ENCODE data around the gene C6orf47. TPM values are rescaled to one million over a fixed set of nuclear protein-coding genes. Genes with fewer than 3 reads are reported as not detected.

Gene C6orf47
- total RNA-seq, 2 experiments from 2014 or later: 30.7 to 32.2 TPM

- no peaks in the 10 kb centered on the region for H3K27me3 Mint-ChIP-seq
- peak overlapping the region; percentile 42 for H3K27ac Mint-ChIP-seq
- no peak overlapping the region for H3K4me3 Mint-ChIP-seq
- DNase-seq: no peak
- no peak for ATAC-seq (ENCODE audit: low read depth)
- no peaks in the 10 kb centered on the region for H3K9me3 Mint-ChIP-seq
- H3K36me3 Mint-ChIP-seq: peaks cover 42% of the 10 kb centered on the region
- H3K4me1 Mint-ChIP-seq: peaks cover 2% of the 10 kb centered on the region
- POLR2A ChIA-PET: no interaction called here
Measured at GRCh38 chr6:31632279-31632946, 28.2 kb downstream of the C6orf47 start.

DNA sequence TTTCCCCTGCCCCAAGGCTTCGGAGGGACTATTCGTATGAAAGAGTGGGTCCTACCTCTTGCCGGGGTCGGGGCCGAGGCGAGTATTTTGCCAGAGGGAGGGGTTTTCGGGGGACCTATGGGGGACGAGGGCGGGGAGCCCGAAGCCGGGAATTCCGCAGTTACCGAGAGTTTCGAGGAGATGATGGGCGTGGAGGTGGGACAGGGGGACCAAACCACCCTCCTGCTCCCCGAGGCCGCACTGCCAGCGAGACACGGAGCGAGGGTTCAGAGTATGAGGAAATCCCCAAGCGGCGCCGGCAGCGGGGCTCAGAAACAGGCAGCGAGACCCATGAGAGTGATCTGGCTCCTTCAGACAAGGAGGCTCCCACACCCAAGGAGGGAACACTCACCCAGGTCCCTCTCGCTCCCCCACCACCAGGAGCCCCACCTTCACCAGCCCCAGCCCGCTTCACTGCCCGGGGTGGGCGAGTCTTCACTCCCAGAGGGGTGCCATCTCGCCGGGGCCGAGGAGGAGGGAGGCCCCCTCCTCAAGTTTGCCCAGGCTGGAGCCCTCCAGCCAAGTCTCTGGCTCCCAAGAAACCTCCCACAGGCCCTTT, 28.8 kb downstream of the C6orf47 start:
- Mint-ChIP-seq H3K9me3 (no peaks in the 10 kb centered on the region), H3K36me3 (peaks cover 44% of the 10 kb centered on the region), H3K27ac (no peak overlapping the region), H3K4me3 (no peak overlapping the region), H3K27me3 (no peaks in the 10 kb centered on the region), H3K4me1 (peaks cover 2% of the 10 kb centered on the region)
- DNase-seq (no peak), ATAC-seq (ENCODE audit: low read depth) (no peak)
- POLR2A ChIA-PET: no interaction called here

DNA sequence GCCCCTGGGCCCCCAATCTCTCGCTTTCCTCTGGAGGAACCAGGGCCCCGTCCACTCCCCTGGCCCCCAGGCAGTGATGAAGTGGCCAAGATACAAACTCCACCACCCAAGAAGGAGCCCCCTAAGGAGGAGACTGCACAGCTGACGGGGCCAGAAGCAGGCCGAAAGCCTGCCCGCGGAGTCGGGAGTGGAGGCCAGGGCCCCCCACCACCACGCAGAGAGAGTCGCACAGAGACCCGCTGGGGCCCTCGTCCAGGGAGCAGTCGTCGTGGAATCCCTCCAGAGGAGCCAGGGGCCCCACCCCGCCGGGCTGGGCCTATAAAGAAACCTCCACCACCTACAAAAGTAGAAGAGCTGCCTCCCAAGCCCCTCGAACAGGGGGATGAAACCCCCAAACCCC, 29.4 kb downstream of the C6orf47 start:
- ATAC-seq (ENCODE audit: low read depth) (no peak), DNase-seq (no peak)
- H3K4me1 Mint-ChIP-seq: peaks cover 2% of the 10 kb centered on the region
- H3K9me3 Mint-ChIP-seq: no peaks in the 10 kb centered on the region
- peaks cover 45% of the 10 kb centered on the region for H3K36me3 Mint-ChIP-seq
- no peak overlapping the region for H3K27ac Mint-ChIP-seq
- H3K27me3 Mint-ChIP-seq: no peaks in the 10 kb centered on the region
- no peak overlapping the region for H3K4me3 Mint-ChIP-seq
- POLR2A ChIA-PET: no interaction called here

GRCh38 chr6:31630177-31630934, 30.2 kb downstream of the C6orf47 start:
- Mint-ChIP-seq H3K4me3 (no peak overlapping the region), H3K27ac (no peak overlapping the region), H3K9me3 (no peaks in the 10 kb centered on the region), H3K27me3 (no peaks in the 10 kb centered on the region), H3K4me1 (peaks cover 4% of the 10 kb centered on the region), H3K36me3 (peaks cover 49% of the 10 kb centered on the region)
- no peak for DNase-seq
- POLR2A ChIA-PET: interaction anchor here (1.5 kb wide), 1 partner anchor 22 kb away, joined by 4 read pairs; the partner anchor contains the start of gene BAG6
- no peak for ATAC-seq (ENCODE audit: low read depth)

GRCh38 chr6:31629014-31629413, 31.6 kb downstream of the C6orf47 start:
- H3K4me1 Mint-ChIP-seq: peaks cover 4% of the 10 kb centered on the region
- no peak overlapping the region for H3K4me3 Mint-ChIP-seq
- peaks cover 45% of the 10 kb centered on the region for H3K36me3 Mint-ChIP-seq
- ATAC-seq (ENCODE audit: low read depth) (no peak), DNase-seq (no peak)
- H3K27me3 Mint-ChIP-seq: no peaks in the 10 kb centered on the region
- no peaks in the 10 kb centered on the region for H3K9me3 Mint-ChIP-seq
- POLR2A ChIA-PET: no interaction called here
- H3K27ac Mint-ChIP-seq: no peak overlapping the region

DNA sequence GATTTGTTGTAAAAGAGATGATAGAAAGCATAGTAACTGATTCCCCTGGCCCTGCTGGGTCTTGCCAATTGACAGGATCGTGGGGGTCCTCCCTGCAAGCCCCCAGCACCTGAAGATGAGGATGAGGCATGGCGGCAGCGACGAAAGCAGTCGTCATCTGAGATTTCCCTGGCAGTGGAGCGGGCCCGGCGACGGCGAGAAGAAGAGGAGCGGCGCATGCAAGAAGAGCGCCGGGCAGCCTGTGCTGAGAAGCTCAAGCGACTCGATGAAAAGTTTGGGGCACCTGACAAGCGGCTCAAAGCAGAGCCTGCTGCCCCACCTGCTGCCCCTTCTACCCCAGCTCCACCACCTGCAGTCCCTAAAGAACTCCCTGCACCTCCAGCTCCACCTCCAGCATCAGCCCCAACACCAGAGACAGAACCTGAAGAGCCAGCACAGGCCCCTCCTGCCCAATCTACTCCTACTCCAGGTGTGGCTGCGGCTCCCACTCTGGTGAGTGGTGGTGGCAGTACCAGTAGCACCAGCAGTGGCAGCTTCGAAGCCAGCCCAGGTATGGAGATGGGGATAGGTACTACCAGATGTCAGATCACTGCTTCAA, 32.8 kb downstream of the C6orf47 start:
- POLR2A ChIA-PET: interaction anchor here (1.0 to 4.1 kb wide), 5 partner anchors 8 to 24 kb away, joined by 3 to 18 read pairs (median 3); partner anchors contain the start of gene BAG6

GRCh38 chr6:31626952-31627351, 33.6 kb downstream of the C6orf47 start:
- ATAC-seq (ENCODE audit: low read depth): no peak
- Mint-ChIP-seq H3K27me3 (no peaks in the 10 kb centered on the region), H3K9me3 (no peaks in the 10 kb centered on the region), H3K4me1 (peaks cover 14% of the 10 kb centered on the region), H3K36me3 (peaks cover 48% of the 10 kb centered on the region), H3K4me3 (no peak overlapping the region), H3K27ac (no peak overlapping the region)
- POLR2A ChIA-PET: interaction anchor here (0.6 to 4.1 kb wide), 6 partner anchors 9 to 102 kb away, joined by 3 to 18 read pairs (median 4); partner anchors contain the start of gene BAG6
- no peak for DNase-seq

More for the DNA sequence above, 32.8 kb downstream of the C6orf47 start:
- H3K36me3 Mint-ChIP-seq: peaks cover 47% of the 10 kb centered on the region
- H3K27ac Mint-ChIP-seq: no peak overlapping the region
- DNase-seq (no peak), ATAC-seq (ENCODE audit: low read depth) (no peak)
- H3K27me3 Mint-ChIP-seq: no peaks in the 10 kb centered on the region
- H3K9me3 Mint-ChIP-seq: no peaks in the 10 kb centered on the region
- H3K4me3 Mint-ChIP-seq: no peak overlapping the region
- peaks cover 6% of the 10 kb centered on the region for H3K4me1 Mint-ChIP-seq

DNA sequence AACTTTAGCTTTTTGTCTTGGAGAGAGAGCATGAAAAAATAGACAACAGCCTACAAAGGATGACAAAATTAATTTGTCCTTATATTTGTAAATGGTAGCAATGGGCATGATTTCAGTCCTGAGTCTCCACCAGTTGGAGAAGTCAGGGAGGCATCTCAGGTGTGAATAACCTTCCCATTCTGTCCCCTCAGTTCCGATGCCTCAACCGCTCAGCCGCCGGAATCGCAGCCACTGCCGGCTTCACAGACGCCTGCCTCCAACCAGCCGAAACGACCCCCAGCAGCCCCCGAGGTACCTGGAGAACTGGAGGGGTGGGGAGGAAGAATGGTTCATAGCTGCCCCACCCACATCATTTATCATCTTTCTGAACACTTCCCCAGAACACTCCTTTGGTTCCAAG, 36.5 kb downstream of the C6orf47 start:
- H3K4me3 Mint-ChIP-seq: no peak overlapping the region
- ATAC-seq (ENCODE audit: low read depth) (no peak), DNase-seq (no peak)
- H3K27me3 Mint-ChIP-seq: no peaks in the 10 kb centered on the region
- H3K27ac Mint-ChIP-seq: peak overlapping the region; percentile 34
- H3K4me1 Mint-ChIP-seq: peaks cover 20% of the 10 kb centered on the region
- H3K9me3 Mint-ChIP-seq: no peaks in the 10 kb centered on the region
- POLR2A ChIA-PET: interaction anchor here (4.1 kb wide), 1 partner anchor 28 kb away, joined by 18 read pairs; the partner anchor contains the start of gene BAG6
- H3K36me3 Mint-ChIP-seq: peaks cover 40% of the 10 kb centered on the region

GRCh38 chr6:31622684-31623091, 37.9 kb downstream of the C6orf47 start:
- POLR2A ChIA-PET: interaction anchor here (0.7 to 4.0 kb wide), 6 partner anchors 21 to 81 kb away, joined by 3 to 34 read pairs (median 8); partner anchors contain the start of genes BAG6, C6orf47 and DDX39B
- Mint-ChIP-seq H3K4me1 (peaks cover 23% of the 10 kb centered on the region), H3K27ac (peak overlapping the region; percentile 28), H3K27me3 (no peaks in the 10 kb centered on the region), H3K9me3 (no peaks in the 10 kb centered on the region), H3K4me3 (peak overlapping the region; percentile 91), H3K36me3 (peaks cover 33% of the 10 kb centered on the region)
- no peak for ATAC-seq (ENCODE audit: low read depth)
- DNase-seq: no peak

- Mint-ChIP-seq H3K36me3 (peaks cover 27% of the 10 kb centered on the region), H3K27ac (peak overlapping the region; percentile 94), H3K4me1 (peaks cover 23% of the 10 kb centered on the region), H3K9me3 (no peaks in the 10 kb centered on the region), H3K4me3 (peak overlapping the region; percentile 91), H3K27me3 (no peaks in the 10 kb centered on the region)
- DNase-seq (no peak), ATAC-seq (ENCODE audit: low read depth) (no peak)
- POLR2A ChIA-PET: interaction anchor here (1.1 to 4.0 kb wide), 9 partner anchors 12 to 80 kb away, joined by 3 to 34 read pairs (median 8); partner anchors contain the start of genes BAG6, C6orf47, CSNK2B and DDX39B
Measured at GRCh38 chr6:31621991-31622390, 38.6 kb downstream of the C6orf47 start.

GRCh38 chr6:31621320-31621939, 39.1 kb downstream of the C6orf47 start:
- ATAC-seq (ENCODE audit: low read depth): no peak
- H3K27ac Mint-ChIP-seq: peak overlapping the region; percentile 94
- H3K27me3 Mint-ChIP-seq: no peaks in the 10 kb centered on the region
- no peak for DNase-seq
- H3K9me3 Mint-ChIP-seq: no peaks in the 10 kb centered on the region
- peaks cover 30% of the 10 kb centered on the region for H3K36me3 Mint-ChIP-seq
- peaks cover 28% of the 10 kb centered on the region for H3K4me1 Mint-ChIP-seq
- POLR2A ChIA-PET: interaction anchor here (1.1 to 4.0 kb wide), 12 partner anchors 13 to 574 kb away, joined by 3 to 34 read pairs (median 6); partner anchors contain the start of genes BAG6, C6orf47, CSNK2B and DDX39B
- peak overlapping the region; percentile 91 for H3K4me3 Mint-ChIP-seq

DNA sequence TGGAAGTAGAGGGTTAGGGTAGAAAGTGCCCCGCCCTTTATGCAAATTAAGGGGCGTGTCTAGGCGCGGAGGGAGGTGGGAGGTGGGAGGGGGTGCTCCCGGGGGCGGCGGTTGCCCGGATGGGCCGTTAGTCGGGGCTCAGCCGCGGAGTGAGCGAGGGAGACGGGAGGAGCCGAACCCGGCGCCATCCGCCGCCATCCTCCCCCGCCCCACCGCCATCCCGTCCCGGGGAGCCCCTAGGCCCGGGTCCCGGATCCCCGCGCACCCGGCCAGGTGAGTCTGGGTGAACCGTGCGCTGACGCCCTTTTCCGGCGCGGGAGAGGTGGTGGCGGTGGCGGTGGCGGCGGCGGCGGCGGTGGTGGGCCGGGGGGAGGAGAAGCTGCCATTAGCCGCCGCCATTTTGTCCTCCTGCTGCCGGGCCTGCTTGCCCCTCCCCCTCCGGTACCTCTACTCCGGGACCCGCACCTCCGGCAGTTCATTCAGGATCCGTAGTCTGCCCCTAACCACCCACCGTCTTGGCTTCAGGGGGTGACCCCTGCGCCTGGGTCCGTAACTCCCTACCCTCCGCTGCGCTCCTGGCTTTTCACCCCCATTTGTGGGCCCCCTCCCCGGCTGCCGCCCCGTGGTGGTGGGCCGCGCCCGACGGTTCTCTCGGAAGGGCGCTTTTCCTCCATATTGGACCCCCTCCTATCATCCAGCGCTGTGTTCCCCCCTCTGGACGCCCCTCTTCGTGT, 39.8 kb downstream of the C6orf47 start, which contains the start of gene PRRC2A:
PRRC2A (plus strand) TSS at position 130 of the 734 bp plus-strand sequence. CDS start 2,075 bp downstream, outside the sequence.
- POLR2A ChIA-PET: interaction anchor here (0.6 to 4.0 kb wide), 18 partner anchors 13 to 575 kb away, joined by 3 to 34 read pairs (median 4); partner anchors contain the start of genes BAG6, C6orf47, CSNK2B and DDX39B
- Mint-ChIP-seq H3K9me3 (no peaks in the 10 kb centered on the region), H3K4me1 (peaks cover 32% of the 10 kb centered on the region), H3K36me3 (peaks cover 26% of the 10 kb centered on the region), H3K27ac (peak within 1 kb of the TSS; percentile 96), H3K27me3 (no peaks in the 10 kb centered on the region), H3K4me3 (peak within 1 kb of the TSS; percentile 91)
- peak; percentile 9 for ATAC-seq (ENCODE audit: low read depth)
- peak; percentile 91 for DNase-seq

Measured in activated naive CD8-positive, alpha-beta T cell treated with anti-CD3 and anti-CD28 coated beads, Interleukin-2, amount 10 ng/mL, durations not matched to agents 7 days and 5 days (primary cell).